ENCODE measurements around the gene MDFIC.

DNA sequence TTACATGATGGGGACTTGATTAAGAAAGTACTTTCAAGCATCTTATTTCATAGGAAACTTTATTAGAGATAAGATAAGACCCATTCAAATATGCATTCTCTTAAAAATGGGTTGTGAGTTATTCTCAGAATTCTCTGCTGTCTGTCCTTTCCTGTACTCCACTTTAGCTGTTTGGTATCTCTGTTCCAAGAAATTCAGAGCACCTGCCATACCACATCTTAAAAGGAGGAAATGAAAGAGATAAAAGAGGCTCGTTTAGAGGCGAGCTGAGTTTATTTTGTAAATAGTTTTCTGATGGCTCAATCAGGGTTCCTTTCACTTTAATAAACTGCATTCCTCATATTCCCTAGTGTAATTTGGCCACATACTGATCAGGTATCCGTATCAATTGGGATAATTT, 87.2 kb downstream of the MDFIC start:
- TF ChIP-seq, protein P1, sequence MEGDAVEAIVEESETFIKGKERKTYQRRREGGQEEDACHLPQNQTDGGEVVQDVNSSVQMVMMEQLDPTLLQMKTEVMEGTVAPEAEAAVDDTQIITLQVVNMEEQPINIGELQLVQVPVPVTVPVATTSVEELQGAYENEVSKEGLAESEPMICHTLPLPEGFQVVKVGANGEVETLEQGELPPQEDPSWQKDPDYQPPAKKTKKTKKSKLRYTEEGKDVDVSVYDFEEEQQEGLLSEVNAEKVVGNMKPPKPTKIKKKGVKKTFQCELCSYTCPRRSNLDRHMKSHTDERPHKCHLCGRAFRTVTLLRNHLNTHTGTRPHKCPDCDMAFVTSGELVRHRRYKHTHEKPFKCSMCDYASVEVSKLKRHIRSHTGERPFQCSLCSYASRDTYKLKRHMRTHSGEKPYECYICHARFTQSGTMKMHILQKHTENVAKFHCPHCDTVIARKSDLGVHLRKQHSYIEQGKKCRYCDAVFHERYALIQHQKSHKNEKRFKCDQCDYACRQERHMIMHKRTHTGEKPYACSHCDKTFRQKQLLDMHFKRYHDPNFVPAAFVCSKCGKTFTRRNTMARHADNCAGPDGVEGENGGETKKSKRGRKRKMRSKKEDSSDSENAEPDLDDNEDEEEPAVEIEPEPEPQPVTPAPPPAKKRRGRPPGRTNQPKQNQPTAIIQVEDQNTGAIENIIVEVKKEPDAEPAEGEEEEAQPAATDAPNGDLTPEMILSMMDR (IDR thresholded peaks at IDR 0.05) = no peak
- TF ChIP-seq EZH2 (IDR thresholded peaks at IDR 0.05) = no peak
